ENCODE results near the gene TSPEAR. TPM values are rescaled to one million over a fixed set of nuclear protein-coding genes. Genes with fewer than 3 reads are reported as not detected.

Gene TSPEAR
- 1 to 10 TPM; 1.5 to 6.0 TPM for total RNA-seq
- 0.32 TPM for polyA plus RNA-seq (2013, experiment 1 of 2)
- polyA plus RNA-seq (2013, experiment 2 of 2), result 0.29 TPM
- long read RNA-seq, experiment 1, partial matches to known transcripts, result 1 of 5 reads
- long read RNA-seq, experiment 1, other reads (novel, unspliced or antisense), result 4 of 5 reads
- long read RNA-seq, experiment 2, partial matches to known transcripts, result 1 of 8 reads
- long read RNA-seq, experiment 2, other reads (novel, unspliced or antisense), result 6 of 8 reads
- long read RNA-seq, experiment 3, partial matches to known transcripts, result 1 of 4 reads
- long read RNA-seq, experiment 3, other reads (novel, unspliced or antisense), result 3 of 4 reads
- long read RNA-seq, experiment 4, partial matches to known transcripts, result 0 of 1 reads
- long read RNA-seq, experiment 4, other reads (novel, unspliced or antisense), result 1 of 1 reads

DNA sequence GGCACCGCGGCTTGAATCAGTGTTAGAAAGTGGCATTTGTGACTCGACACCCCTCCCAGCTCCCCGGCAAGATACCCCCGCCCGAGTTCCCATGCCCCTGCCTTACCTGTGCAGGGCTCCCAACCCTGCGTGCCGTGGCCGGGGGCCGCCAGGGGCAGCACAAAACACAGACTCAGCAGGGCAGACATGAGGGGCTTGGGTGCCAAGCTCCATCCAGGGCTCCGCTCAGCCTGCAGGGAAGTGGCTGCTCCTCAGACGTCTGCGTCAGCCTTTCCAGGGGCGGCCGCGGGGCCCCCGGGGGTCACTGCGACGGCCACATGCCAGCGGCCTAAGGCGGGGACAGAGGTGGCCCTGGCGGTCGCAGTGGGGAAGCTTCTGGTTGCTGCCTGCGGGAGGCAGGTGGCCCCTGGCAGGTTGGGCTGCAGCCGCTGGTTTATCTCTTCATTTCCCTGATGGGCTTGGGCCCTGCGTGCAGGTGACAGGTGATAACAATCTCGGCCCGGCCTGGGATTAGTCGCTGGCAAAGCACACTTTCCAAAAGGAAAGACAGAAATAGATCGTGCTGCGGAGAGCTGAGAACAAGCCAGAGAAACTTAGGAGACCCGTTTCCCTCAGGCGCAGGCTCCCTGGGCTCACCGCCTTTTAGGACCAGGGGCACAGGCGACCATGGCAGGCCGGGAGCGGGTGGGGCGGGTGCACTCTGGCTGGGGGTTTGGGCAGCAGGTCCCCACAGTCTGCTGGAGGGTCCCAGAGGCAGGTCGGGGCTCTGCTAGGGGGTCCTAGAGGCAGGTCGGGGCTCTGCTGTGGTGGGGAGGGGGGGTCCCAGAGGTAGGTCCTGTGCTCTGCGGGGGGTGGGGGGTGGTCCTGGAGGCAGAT, at the start of gene TSPEAR:
TSS of gene TSPEAR (minus strand) at position 246 of the 876 bp plus-strand sequence. CDS start at position 188, 58 bp downstream.
- DNase-seq, result peak; percentile 84
- Histone ChIP-seq H3K27ac (ENCODE audit: low read depth, low read length) (no peak within 1 kb of the TSS), H3K9me3 (ENCODE audit: control insufficient read depth, low read length) (no peaks in the 10 kb centered on the region), H3K4me3 (ENCODE audit: low read length) (peak within 1 kb of the TSS; percentile 74), H3K9ac (ENCODE audit: extremely low read depth, low read length, poor library complexity, severe bottlenecking) (no peak within 1 kb of the TSS), H3K36me3 (ENCODE audit: control insufficient read depth, insufficient read depth, low read length) (no peaks in the 10 kb centered on the region), H3K27me3 (ENCODE audit: control insufficient read depth, insufficient read depth, low read length, poor library complexity, severe bottlenecking) (peaks cover 73% of the 10 kb centered on the region), H3K4me1 (ENCODE audit: control insufficient read depth, insufficient read depth, low read length) (peaks cover 14% of the 10 kb centered on the region)
- WGBS, 2 experiments (ENCODE audit: insufficient coverage in 1 of 2, insufficient read length in 1 of 2), result 2 to 3% methylated on average over 16 to 41 of the region's 41 CpGs
- H3K4me3 Mint-ChIP-seq, result peak within 1 kb of the TSS; percentile 52
- no peaks in the 10 kb centered on the region for H3K36me3 Mint-ChIP-seq (ENCODE audit: low read depth)
- H3K9me3 Mint-ChIP-seq, result peaks cover under 1% of the 10 kb centered on the region
- H3K27me3 Mint-ChIP-seq (ENCODE audit: insufficient read depth), result peaks cover 80% of the 10 kb centered on the region
- TF ChIP-seq, protein P1, sequence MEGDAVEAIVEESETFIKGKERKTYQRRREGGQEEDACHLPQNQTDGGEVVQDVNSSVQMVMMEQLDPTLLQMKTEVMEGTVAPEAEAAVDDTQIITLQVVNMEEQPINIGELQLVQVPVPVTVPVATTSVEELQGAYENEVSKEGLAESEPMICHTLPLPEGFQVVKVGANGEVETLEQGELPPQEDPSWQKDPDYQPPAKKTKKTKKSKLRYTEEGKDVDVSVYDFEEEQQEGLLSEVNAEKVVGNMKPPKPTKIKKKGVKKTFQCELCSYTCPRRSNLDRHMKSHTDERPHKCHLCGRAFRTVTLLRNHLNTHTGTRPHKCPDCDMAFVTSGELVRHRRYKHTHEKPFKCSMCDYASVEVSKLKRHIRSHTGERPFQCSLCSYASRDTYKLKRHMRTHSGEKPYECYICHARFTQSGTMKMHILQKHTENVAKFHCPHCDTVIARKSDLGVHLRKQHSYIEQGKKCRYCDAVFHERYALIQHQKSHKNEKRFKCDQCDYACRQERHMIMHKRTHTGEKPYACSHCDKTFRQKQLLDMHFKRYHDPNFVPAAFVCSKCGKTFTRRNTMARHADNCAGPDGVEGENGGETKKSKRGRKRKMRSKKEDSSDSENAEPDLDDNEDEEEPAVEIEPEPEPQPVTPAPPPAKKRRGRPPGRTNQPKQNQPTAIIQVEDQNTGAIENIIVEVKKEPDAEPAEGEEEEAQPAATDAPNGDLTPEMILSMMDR (conservative IDR thresholded peaks at IDR 0.05), result peak; percentile 62
- H3K4me1 Mint-ChIP-seq, result peaks cover 48% of the 10 kb centered on the region
- no peak within 1 kb of the TSS for H3K27ac Mint-ChIP-seq

DNA sequence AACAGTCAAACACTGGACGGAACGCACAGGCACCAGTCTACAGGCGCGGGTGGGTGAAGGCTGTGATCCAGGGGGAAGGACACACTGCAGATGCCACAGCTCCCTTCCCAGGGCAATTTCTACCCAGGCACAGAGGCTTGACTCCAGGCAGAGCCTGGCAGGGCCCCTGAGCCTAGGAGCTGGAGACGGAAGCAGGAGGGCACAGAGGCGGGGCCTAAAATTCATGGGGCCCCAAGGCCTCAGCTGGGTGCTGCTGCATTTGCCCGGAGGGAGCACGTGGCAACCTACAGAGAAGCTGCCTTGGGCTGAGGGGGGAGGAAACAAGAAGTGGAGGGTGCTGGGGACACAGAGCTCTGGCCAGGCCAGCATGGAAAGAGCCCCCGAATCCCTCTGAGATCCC, 49.0 kb upstream of the TSPEAR start:
- TF ChIP-seq, protein P1 (conservative IDR thresholded peaks at IDR 0.05), result no peak
- no peaks in the 10 kb centered on the region for H3K36me3 Mint-ChIP-seq (ENCODE audit: low read depth)
- H3K27ac Mint-ChIP-seq, result no peak overlapping the region
- no peak overlapping the region for H3K4me3 Mint-ChIP-seq
- no peak overlapping the region for H3K9ac ChIP-seq (ENCODE audit: extremely low read depth, low read length, poor library complexity, severe bottlenecking)
- peaks cover 1% of the 10 kb centered on the region for H3K27me3 Mint-ChIP-seq (ENCODE audit: insufficient read depth)
- H3K4me1 Mint-ChIP-seq, result peaks cover 7% of the 10 kb centered on the region
- DNase-seq, result peak; percentile 37
- no peaks in the 10 kb centered on the region for H3K36me3 ChIP-seq (ENCODE audit: control insufficient read depth, insufficient read depth, low read length)
- 90 to 100% methylated on average over 4 to 9 of the region's 9 CpGs for WGBS, 2 experiments (ENCODE audit: insufficient coverage in 1 of 2, insufficient read length in 1 of 2)
- no peak overlapping the region for H3K4me3 ChIP-seq (ENCODE audit: low read length)
- H3K4me1 ChIP-seq (ENCODE audit: control insufficient read depth, insufficient read depth, low read length), result no peaks in the 10 kb centered on the region
- no peaks in the 10 kb centered on the region for H3K9me3 ChIP-seq (ENCODE audit: control insufficient read depth, low read length)
- no peaks in the 10 kb centered on the region for H3K9me3 Mint-ChIP-seq
- H3K27me3 ChIP-seq (ENCODE audit: control insufficient read depth, insufficient read depth, low read length, poor library complexity, severe bottlenecking), result no peaks in the 10 kb centered on the region
- H3K27ac ChIP-seq (ENCODE audit: low read depth, low read length), result no peak overlapping the region

DNA sequence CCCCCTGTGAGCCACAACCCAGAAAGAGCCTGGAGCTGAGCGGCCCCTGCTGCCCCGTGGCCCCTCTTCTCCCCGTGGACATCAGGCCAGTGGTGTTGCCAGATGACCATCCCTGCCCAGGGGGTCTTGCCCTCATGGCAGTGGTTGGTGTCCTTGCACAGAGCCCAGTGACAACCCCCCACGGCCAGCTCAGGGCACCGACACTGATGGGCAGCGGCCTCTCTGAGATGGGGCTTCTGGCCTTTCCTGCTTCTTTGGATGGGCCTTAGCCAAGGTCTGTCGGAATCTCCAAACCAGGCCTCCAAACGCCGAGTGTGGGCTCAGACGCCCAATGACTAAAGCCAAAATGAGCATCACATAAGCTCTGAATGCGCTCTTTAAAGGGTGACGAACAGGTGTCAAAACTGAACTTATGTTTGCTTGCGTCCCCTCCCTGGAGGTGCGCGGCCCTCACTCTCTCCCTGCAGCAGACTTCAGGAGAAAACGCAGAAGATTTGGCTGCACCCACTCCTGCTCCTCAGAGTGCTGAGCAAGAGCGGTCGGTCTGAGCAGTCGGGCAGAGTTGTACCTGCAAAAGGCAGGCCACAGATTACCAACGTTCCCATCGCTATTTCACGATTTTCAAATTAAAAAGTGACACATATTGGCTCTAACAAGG, 48.4 kb upstream of the TSPEAR start:
- Histone ChIP-seq H3K36me3 (ENCODE audit: control insufficient read depth, insufficient read depth, low read length) (no peaks in the 10 kb centered on the region), H3K27me3 (ENCODE audit: control insufficient read depth, insufficient read depth, low read length, poor library complexity, severe bottlenecking) (no peaks in the 10 kb centered on the region), H3K27ac (ENCODE audit: low read depth, low read length) (no peak overlapping the region), H3K9ac (ENCODE audit: extremely low read depth, low read length, poor library complexity, severe bottlenecking) (no peak overlapping the region), H3K4me1 (ENCODE audit: control insufficient read depth, insufficient read depth, low read length) (no peaks in the 10 kb centered on the region), H3K9me3 (ENCODE audit: control insufficient read depth, low read length) (no peaks in the 10 kb centered on the region), H3K4me3 (ENCODE audit: low read length) (no peak overlapping the region)
- TF ChIP-seq, protein P1 (conservative IDR thresholded peaks at IDR 0.05), result no peak
- H3K36me3 Mint-ChIP-seq (ENCODE audit: low read depth), result no peaks in the 10 kb centered on the region
- H3K4me3 Mint-ChIP-seq, result no peak overlapping the region
- H3K27ac Mint-ChIP-seq, result no peak overlapping the region
- DNase-seq, result peak; percentile 31
- peaks cover 6% of the 10 kb centered on the region for H3K9me3 Mint-ChIP-seq
- peaks cover 1% of the 10 kb centered on the region for H3K4me1 Mint-ChIP-seq
- peaks cover 1% of the 10 kb centered on the region for H3K27me3 Mint-ChIP-seq (ENCODE audit: insufficient read depth)
- 87 to 91% methylated on average over 17 to 22 of the region's 22 CpGs for WGBS, 2 experiments (ENCODE audit: insufficient coverage in 1 of 2, insufficient read length in 1 of 2)

All from endodermal cell (in vitro differentiated cells).